Hepatocyte (in vitro differentiated cells): ENCODE data around the gene TMEM141.
"Not testable (repeated sequence)": the region's sequence is repeated elsewhere in the genome, so short reads cannot be mapped to it uniquely, and the experiment has no call there.

ENCODE experiments used
- EZH2 ChIP-seq: fragments of 200-600 bp; sonication (generic); IDR thresholded peaks from 2 replicates; pipeline ENCODE4 v1.6.1; 2016; ENCODE audit warnings: antibody characterized with exemption, mild to moderate bottlenecking, borderline replicate concordance
- TF ChIP-seq, protein P1 (sequence below): fragments of 200-600 bp; sonication (generic); IDR thresholded peaks from 2 replicates; pipeline ENCODE4 v1.5.1; 2016; ENCODE audit warnings: antibody characterized with exemption, mild to moderate bottlenecking; ENCODE audit not compliant: poor library complexity

- TF ChIP-seq, protein P1, sequence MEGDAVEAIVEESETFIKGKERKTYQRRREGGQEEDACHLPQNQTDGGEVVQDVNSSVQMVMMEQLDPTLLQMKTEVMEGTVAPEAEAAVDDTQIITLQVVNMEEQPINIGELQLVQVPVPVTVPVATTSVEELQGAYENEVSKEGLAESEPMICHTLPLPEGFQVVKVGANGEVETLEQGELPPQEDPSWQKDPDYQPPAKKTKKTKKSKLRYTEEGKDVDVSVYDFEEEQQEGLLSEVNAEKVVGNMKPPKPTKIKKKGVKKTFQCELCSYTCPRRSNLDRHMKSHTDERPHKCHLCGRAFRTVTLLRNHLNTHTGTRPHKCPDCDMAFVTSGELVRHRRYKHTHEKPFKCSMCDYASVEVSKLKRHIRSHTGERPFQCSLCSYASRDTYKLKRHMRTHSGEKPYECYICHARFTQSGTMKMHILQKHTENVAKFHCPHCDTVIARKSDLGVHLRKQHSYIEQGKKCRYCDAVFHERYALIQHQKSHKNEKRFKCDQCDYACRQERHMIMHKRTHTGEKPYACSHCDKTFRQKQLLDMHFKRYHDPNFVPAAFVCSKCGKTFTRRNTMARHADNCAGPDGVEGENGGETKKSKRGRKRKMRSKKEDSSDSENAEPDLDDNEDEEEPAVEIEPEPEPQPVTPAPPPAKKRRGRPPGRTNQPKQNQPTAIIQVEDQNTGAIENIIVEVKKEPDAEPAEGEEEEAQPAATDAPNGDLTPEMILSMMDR: not testable (repeated sequence)
- not testable (repeated sequence) for TF ChIP-seq EZH2
These were observed 2.3 kb upstream of the TMEM141 start for GRCh38 chr9:136788644-136789522.
